WTC11 (cell line): ENCODE results near the gene TIAL1. TPM values are rescaled to one million over a fixed set of nuclear protein-coding genes. Genes with fewer than 3 reads are reported as not detected.

Source experiments
- ATAC-seq: fragments of 200-7000 bp; cut with Tn5 transposase; 2 replicates; pipeline ENCODE4 v1.10.0; 2021; ENCODE audit warnings: mild to moderate bottlenecking, moderate library complexity
- CTCF ChIA-PET: fragments of 300-600 bp; sonication (Branson Sonifier 250); formaldehyde crosslinking; loops from one replicate; lab custom pipeline; 2021; ENCODE audit warnings: antibody characterized with exemption; lab: Charles Lee
- POLR2A ChIA-PET: fragments of 350-600 bp; sonication (Branson Sonifier 250); formaldehyde crosslinking; loops from one replicate; lab custom pipeline; 2021; ENCODE audit warnings: antibody characterized with exemption; lab: Charles Lee
- DNase-seq: peaks from one replicate; pipeline ENCODE4 v3.0.0; 2021; ENCODE audit warnings: low spot score
- H3K27ac Mint-ChIP-seq: 2 replicates; pipeline ENCODE4 v1.8.0; 2021; ENCODE audit warnings: mixed read lengths
- H3K27me3 Mint-ChIP-seq: 2 replicates; pipeline ENCODE4 v1.8.0; 2021; ENCODE audit warnings: low read depth, mild to moderate bottlenecking, moderate library complexity, mixed read lengths
- H3K36me3 Mint-ChIP-seq: 2 replicates; pipeline ENCODE4 v1.8.0; 2021; ENCODE audit warnings: mixed read lengths
- H3K4me1 Mint-ChIP-seq: 2 replicates; pipeline ENCODE4 v1.8.0; 2022; ENCODE audit warnings: mixed read lengths
- H3K4me3 Mint-ChIP-seq: 2 replicates; pipeline ENCODE4 v1.8.0; 2021; ENCODE audit warnings: mild to moderate bottlenecking, moderate library complexity, mixed read lengths
- H3K9me3 Mint-ChIP-seq: 2 replicates; pipeline ENCODE4 v1.8.0; 2021; ENCODE audit warnings: mixed read lengths
- AR ChIP-seq: fragments of 250-450 bp; sonication (Bioruptor Pico); IDR thresholded peaks from 2 replicates; pipeline ENCODE4 v1.9.0; 2021; ENCODE audit warnings: mild to moderate bottlenecking
- ATF6 ChIP-seq: sonication (generic); formaldehyde crosslinking; IDR thresholded peaks from 2 replicates; pipeline ENCODE4 v1.8.1; 2023; ENCODE audit warnings: mild to moderate bottlenecking, missing genetic modification reagents
- E2F4 ChIP-seq: sonication (generic); formaldehyde crosslinking; IDR thresholded peaks from 2 replicates; pipeline ENCODE4 v1.8.1; 2022; ENCODE audit warnings: low read depth, mild to moderate bottlenecking, moderate library complexity, missing genetic modification reagents, borderline replicate concordance
- ETV6 ChIP-seq: sonication (generic); formaldehyde crosslinking; IDR thresholded peaks from 2 replicates; pipeline ENCODE4 v1.8.1; 2022; ENCODE audit warnings: mild to moderate bottlenecking, missing genetic modification reagents
- FOXP4 ChIP-seq: sonication (generic); formaldehyde crosslinking; IDR thresholded peaks from 2 replicates; pipeline ENCODE4 v1.8.0; 2022; ENCODE audit warnings: mild to moderate bottlenecking, missing genetic modification reagents
- IRF2 ChIP-seq: sonication (generic); formaldehyde crosslinking; IDR thresholded peaks from 2 replicates; pipeline ENCODE4 v1.8.0; 2022; ENCODE audit warnings: low read depth, missing genetic modification reagents, borderline replicate concordance
- JAZF1 ChIP-seq: fragments of 250-450 bp; sonication (Bioruptor Pico); IDR thresholded peaks from 2 replicates; pipeline ENCODE4 v1.9.0; 2021; ENCODE audit warnings: moderate library complexity, mild to moderate bottlenecking, inconsistent platforms
- MAX ChIP-seq: sonication (generic); formaldehyde crosslinking; IDR thresholded peaks from 2 replicates; pipeline ENCODE4 v1.8.0; 2022; ENCODE audit warnings: mild to moderate bottlenecking, missing genetic modification reagents
- MYBL2 ChIP-seq: sonication (generic); formaldehyde crosslinking; IDR thresholded peaks from 2 replicates; pipeline ENCODE4 v1.8.1; 2023; ENCODE audit warnings: mild to moderate bottlenecking, moderate library complexity, missing genetic modification reagents
- NFE2L1 ChIP-seq: sonication (generic); formaldehyde crosslinking; IDR thresholded peaks from 2 replicates; pipeline ENCODE4 v1.8.1; 2023; ENCODE audit warnings: missing genetic modification reagents
- NR2C2 ChIP-seq: sonication (generic); formaldehyde crosslinking; IDR thresholded peaks from 2 replicates; pipeline ENCODE4 v1.8.0; 2022; ENCODE audit warnings: mild to moderate bottlenecking, missing genetic modification reagents
- PREB ChIP-seq: sonication (generic); formaldehyde crosslinking; IDR thresholded peaks from 2 replicates; pipeline ENCODE4 v1.8.1; 2022; ENCODE audit warnings: mild to moderate bottlenecking, missing genetic modification reagents, moderate library complexity, borderline replicate concordance
- SMAD3 ChIP-seq: sonication (generic); formaldehyde crosslinking; IDR thresholded peaks from 2 replicates; pipeline ENCODE4 v1.8.0; 2022; ENCODE audit warnings: missing genetic modification reagents, mild to moderate bottlenecking, borderline replicate concordance
- TEAD4 ChIP-seq: sonication (generic); formaldehyde crosslinking; IDR thresholded peaks from 2 replicates; pipeline ENCODE4 v1.8.0; 2022; ENCODE audit warnings: mild to moderate bottlenecking, missing genetic modification reagents
- USF2 ChIP-seq: sonication (generic); formaldehyde crosslinking; IDR thresholded peaks from 2 replicates; pipeline ENCODE4 v1.8.1; 2023; ENCODE audit warnings: mild to moderate bottlenecking, missing genetic modification reagents, moderate library complexity
- ZNF219 ChIP-seq: sonication (generic); formaldehyde crosslinking; IDR thresholded peaks from 2 replicates; pipeline ENCODE4 v1.8.0; 2023; ENCODE audit warnings: missing genetic modification reagents, mild to moderate bottlenecking, borderline replicate concordance
- ZNF281 ChIP-seq: sonication (generic); formaldehyde crosslinking; IDR thresholded peaks from 2 replicates; pipeline ENCODE4 v1.8.0; 2023; ENCODE audit warnings: mild to moderate bottlenecking, missing genetic modification reagents
- ZNF423 ChIP-seq: fragments of 250-450 bp; sonication (Bioruptor Pico); IDR thresholded peaks from 2 replicates; pipeline ENCODE4 v2.1.2; 2022; ENCODE audit warnings: mild to moderate bottlenecking, moderate library complexity
- total RNA-seq: library from RNA; stranded (reverse); gene quantifications from 3 replicates; pipeline ENCODE4 v1.2.3, GENCODE V29; 2021

Gene TIAL1
- total RNA-seq, 1 experiment from 2014 or later: 170 TPM

GRCh38 chr10:119550827-119551226 lies 45.9 kb downstream of the TIAL1 start (continued):
- TF ChIP-seq PREB (CRISPR knock-in tag) (no peak), NR2C2 (CRISPR knock-in tag) (no peak)

- Mint-ChIP-seq H3K4me3 (no peak overlapping the region), H3K27ac (no peak overlapping the region), H3K36me3 (no peaks in the 10 kb centered on the region), H3K27me3 (peaks cover 14% of the 10 kb centered on the region), H3K9me3 (no peaks in the 10 kb centered on the region), H3K4me1 (peaks cover 3% of the 10 kb centered on the region)
- ChIA-PET POLR2A (no interaction called here), CTCF (no interaction called here)
- TF ChIP-seq USF2 (CRISPR knock-in tag): no peak
- no peak for TF ChIP-seq MAX (CRISPR knock-in tag)
- TF ChIP-seq SMAD3 (CRISPR knock-in tag): no peak
- TF ChIP-seq JAZF1 (CRISPR knock-in tag): no peak
- TF ChIP-seq ETV6: no peak
- no peak for TF ChIP-seq ZNF423 (CRISPR knock-in tag)
- TF ChIP-seq IRF2 (CRISPR knock-in tag): no peak
- TF ChIP-seq ZNF281 (CRISPR knock-in tag): no peak
- TF ChIP-seq MYBL2 (CRISPR knock-in tag): no peak
- no peak for TF ChIP-seq AR (CRISPR knock-in tag)
- TF ChIP-seq TEAD4: no peak
- TF ChIP-seq E2F4 (CRISPR knock-in tag): no peak
- no peak for TF ChIP-seq ZNF219
- TF ChIP-seq NFE2L1 (CRISPR knock-in tag): no peak
- no peak for TF ChIP-seq ATF6 (CRISPR knock-in tag)
- TF ChIP-seq FOXP4: no peak
- DNase-seq (no peak), ATAC-seq (no peak)
Observed at GRCh38 chr10:119549247-119549999, 47.3 kb downstream of the TIAL1 start.
